CD14-positive monocyte (primary cell): Measurements from ENCODE around the gene DDX42. TPM values are rescaled to one million over a fixed set of nuclear protein-coding genes. Genes with fewer than 3 reads are reported as not detected.

Source experiments
- DNase-seq, 3 donors: peaks; one replicate each; pipeline ENCODE4 v3.0.0-alpha.2; 2011 to 2022
- H2AFZ ChIP-seq: 2 replicates; pipeline ENCODE4 v1.6.0; 2012; ENCODE audit warnings: mild to moderate bottlenecking, low read depth, low read length, inconsistent platforms; ENCODE audit not compliant: insufficient read depth, poor library complexity, severe bottlenecking
- H3K27ac ChIP-seq, 2 donors: 1 replicate in 1 of 2; 2 replicates in 1 of 2; pipeline ENCODE4 v1.5.1; 2012 to 2013; ENCODE audit warnings: low read length in 2 of 2, control low read depth in 1 of 2, inconsistent platforms in 1 of 2, low read depth in 1 of 2, mild to moderate bottlenecking in 1 of 2
- H3K27me3 ChIP-seq, 2 donors: one replicate each; pipeline versions ENCODE4 v1.6.0 to v1.6.1; 2011 to 2013; ENCODE audit warnings: low read length in 2 of 2; ENCODE audit not compliant: control insufficient read depth in 2 of 2, insufficient read depth in 2 of 2
- H3K36me3 ChIP-seq, 2 donors: replicated peaks in 1 of 2; 1 replicate in 1 of 2; 2 replicates in 1 of 2; pipeline versions ENCODE4 v1.5.1 to v1.6.1; 2012 to 2013; ENCODE audit warnings: low read length in 2 of 2, control low read depth in 1 of 2, inconsistent platforms in 1 of 2, mild to moderate bottlenecking in 1 of 2; ENCODE audit not compliant: insufficient read depth in 2 of 2, control insufficient read depth in 1 of 2
- H3K4me1 ChIP-seq, 2 donors: 1 replicate in 1 of 2; 2 replicates in 1 of 2; pipeline versions ENCODE4 v1.5.1 to v1.6.1; 2012 to 2013; ENCODE audit warnings: low read length in 2 of 2, control low read depth in 1 of 2, inconsistent platforms in 1 of 2, mild to moderate bottlenecking in 1 of 2, moderate library complexity in 1 of 2; ENCODE audit not compliant: insufficient read depth in 2 of 2, control insufficient read depth in 1 of 2
- H3K4me2 ChIP-seq: replicated peaks from 2 replicates; pipeline ENCODE3; 2012; ENCODE audit warnings: low read length, moderate library complexity, mild to moderate bottlenecking; ENCODE audit not compliant: poor library complexity, severe bottlenecking; ENCODE audit errors: extremely low read depth
- H3K4me3 ChIP-seq, 3 experiments: fragments of 200-600 bp in 1 of 3; sonication (generic) in 1 of 3; replicated peaks in 1 of 3; 1 replicate in 2 of 3; 2 replicates in 1 of 3; pipeline ENCODE4 v1.5.1; 2011 to 2013; ENCODE audit warnings: low read length in 3 of 3, mild to moderate bottlenecking in 3 of 3, control low read depth in 2 of 3, low read depth in 2 of 3, inconsistent platforms in 1 of 3, moderate library complexity in 1 of 3
- H3K79me2 ChIP-seq: 2 replicates; pipeline ENCODE4 v1.6.0; 2012; ENCODE audit warnings: mild to moderate bottlenecking, control low read depth, inconsistent platforms, low read length, moderate library complexity; ENCODE audit not compliant: insufficient read depth
- H3K9ac ChIP-seq: 2 replicates; pipeline ENCODE4 v1.6.0; 2017; ENCODE audit warnings: low read length, mild to moderate bottlenecking; ENCODE audit not compliant: insufficient read depth, poor library complexity, severe bottlenecking
- H3K9me3 ChIP-seq, 2 donors: replicated peaks in 1 of 2; 1 replicate in 1 of 2; 2 replicates in 1 of 2; pipeline versions ENCODE4 v1.5.1 to v1.6.1; 2012 to 2013; ENCODE audit warnings: low read length in 2 of 2, control low read depth in 1 of 2; ENCODE audit not compliant: control insufficient read depth in 1 of 2, insufficient read depth in 1 of 2
- H4K20me1 ChIP-seq: 2 replicates; pipeline ENCODE4 v1.6.0; 2012; ENCODE audit warnings: mild to moderate bottlenecking, low read length, control low read depth, moderate library complexity; ENCODE audit not compliant: insufficient read depth
- H3K27ac Mint-ChIP-seq, 7 donors: one replicate each; pipeline ENCODE4 v1.8.0; 2020; ENCODE audit warnings: mild to moderate bottlenecking in 7 of 7, mixed read lengths in 7 of 7, moderate library complexity in 6 of 7, inconsistent platforms in 2 of 7
- H3K27me3 Mint-ChIP-seq, 3 donors: one replicate each; pipeline ENCODE4 v1.8.0; 2021 to 2022; ENCODE audit warnings: low read depth in 3 of 3, mild to moderate bottlenecking in 3 of 3, mixed read lengths in 3 of 3, moderate library complexity in 3 of 3, inconsistent platforms in 1 of 3
- H3K36me3 Mint-ChIP-seq, 2 donors: one replicate each; pipeline ENCODE4 v1.8.0; 2020; ENCODE audit warnings: mixed read lengths in 2 of 2, inconsistent platforms in 1 of 2, mild to moderate bottlenecking in 1 of 2
- H3K4me1 Mint-ChIP-seq: one replicate; pipeline ENCODE4 v1.8.0; 2020; ENCODE audit warnings: mild to moderate bottlenecking, mixed read lengths
- H3K4me3 Mint-ChIP-seq, 2 donors: one replicate each; pipeline ENCODE4 v1.8.0; 2020; ENCODE audit warnings: mild to moderate bottlenecking in 2 of 2, mixed read lengths in 2 of 2, moderate library complexity in 1 of 2
- H3K9me3 Mint-ChIP-seq, 7 donors: one replicate each; pipeline ENCODE4 v1.8.0; 2020 to 2022; ENCODE audit warnings: mixed read lengths in 7 of 7, mild to moderate bottlenecking in 6 of 7, moderate library complexity in 6 of 7, inconsistent platforms in 2 of 7
- CTCF ChIP-seq: fragments of 200-600 bp; IDR thresholded peaks from one replicate; pipeline ENCODE4 v1.8.0; 2022; ENCODE audit warnings: antibody characterized with exemption, mild to moderate bottlenecking
- WGBS: methylation state at CpG from one replicate; pipeline ENCODE4 v1.1.5; 2013; ENCODE audit warnings: missing lambda C conversion rate; ENCODE audit not compliant: insufficient coverage; 5-methylcytosine and 5-hydroxymethylcytosine counted together
- intact Hi-C, 2 donors: fragments of 100-400 bp; cut with micrococcal nuclease; formaldehyde crosslinking; loops; one replicate each; pipeline versions ENCODE4 v1.15.0 to v1.15.1; 2023
- polyA plus RNA-seq, 3 donors: library from polyadenylated mRNA; depleted of rRNA in 1 of 3; unstranded in 2 of 3; stranded (reverse) in 1 of 3; fragments of 300-500 nt in 2 of 3; fragments of >200 nt in 1 of 3; fragmentation: Illumina TruSeq in 2 of 3; gene quantifications; 1 replicate in 2 of 3; 2 replicates in 1 of 3; pipeline ENCODE4 v1.2.3, GENCODE V29; 2012 to 2021

Gene DDX42
- polyA plus RNA-seq, 3 donors = 3.1 to 89.2 (median 5.3) TPM

- H3K4me1 Mint-ChIP-seq = peaks cover 7% of the 10 kb centered on the region
- H3K27ac Mint-ChIP-seq = peak overlapping the region in 4 of 7 donors; percentile 15 to 74 (median 31)
- peak overlapping the region in 1 of 2 donors; percentile 41 for H3K27ac ChIP-seq
- no peak overlapping the region for H3K4me3 ChIP-seq
- H3K4me2 ChIP-seq = no peak overlapping the region
- no peak for TF ChIP-seq CTCF
- no peak overlapping the region for H2AFZ ChIP-seq
- intact Hi-C loops = no loop called here
- H3K27me3 ChIP-seq = no peaks in the 10 kb centered on the region
- H3K9ac ChIP-seq = no peak overlapping the region
- WGBS = 80% methylated on average over 1 of the region's 6 CpGs
- no peak overlapping the region for H3K4me3 Mint-ChIP-seq
- peaks cover 95 to 100% of the 10 kb centered on the region in 2 donors for H3K36me3 Mint-ChIP-seq
- H3K27me3 Mint-ChIP-seq = no peaks in the 10 kb centered on the region
- peaks cover 16% of the 10 kb centered on the region for H3K79me2 ChIP-seq
- H3K9me3 ChIP-seq = no peaks in the 10 kb centered on the region
- peaks cover 94 to 100% of the 10 kb centered on the region in 2 donors for H3K36me3 ChIP-seq
- peaks cover 0 to 1% (median 0%) of the 10 kb centered on the region in 7 donors for H3K9me3 Mint-ChIP-seq
- no peak for DNase-seq
- H4K20me1 ChIP-seq = peaks cover 59% of the 10 kb centered on the region
- H3K4me1 ChIP-seq = no peaks in the 10 kb centered on the region
Observed at GRCh38 chr17:63819131-63819530, 45.2 kb downstream of the DDX42 start.

GRCh38 chr17:63819585-63820537 is 45.9 kb downstream of the DDX42 start:
- Histone ChIP-seq H3K27ac (peak overlapping the region in 1 of 2 donors; percentile 41), H2AFZ (no peak overlapping the region), H3K9ac (no peak overlapping the region), H4K20me1 (peaks cover 59% of the 10 kb centered on the region), H3K4me3 (no peak overlapping the region), H3K79me2 (peaks cover 23% of the 10 kb centered on the region), H3K36me3 (peaks cover 94 to 100% of the 10 kb centered on the region in 2 donors), H3K27me3 (no peaks in the 10 kb centered on the region), H3K4me2 (no peak overlapping the region), H3K9me3 (no peaks in the 10 kb centered on the region), H3K4me1 (no peaks in the 10 kb centered on the region)
- H3K4me3 Mint-ChIP-seq = no peak overlapping the region
- DNase-seq = no peak
- WGBS = 81% methylated on average over 13 of the region's 21 CpGs
- H3K27me3 Mint-ChIP-seq = no peaks in the 10 kb centered on the region
- H3K36me3 Mint-ChIP-seq = peaks cover 95 to 100% of the 10 kb centered on the region in 2 donors
- H3K4me1 Mint-ChIP-seq = peaks cover 9% of the 10 kb centered on the region
- no peak for TF ChIP-seq CTCF
- intact Hi-C loops = loop anchor here in 1 of 2 donors (5.0 kb wide), 1 partner anchor 43 kb away; no protein-coding TSS in a partner anchor
- H3K27ac Mint-ChIP-seq = peak overlapping the region in 6 of 7 donors; percentile 15 to 74 (median 32)
- peaks cover 0 to 1% (median 0%) of the 10 kb centered on the region in 7 donors for H3K9me3 Mint-ChIP-seq
